ENCODE measurements around the gene TLE7.

DNA sequence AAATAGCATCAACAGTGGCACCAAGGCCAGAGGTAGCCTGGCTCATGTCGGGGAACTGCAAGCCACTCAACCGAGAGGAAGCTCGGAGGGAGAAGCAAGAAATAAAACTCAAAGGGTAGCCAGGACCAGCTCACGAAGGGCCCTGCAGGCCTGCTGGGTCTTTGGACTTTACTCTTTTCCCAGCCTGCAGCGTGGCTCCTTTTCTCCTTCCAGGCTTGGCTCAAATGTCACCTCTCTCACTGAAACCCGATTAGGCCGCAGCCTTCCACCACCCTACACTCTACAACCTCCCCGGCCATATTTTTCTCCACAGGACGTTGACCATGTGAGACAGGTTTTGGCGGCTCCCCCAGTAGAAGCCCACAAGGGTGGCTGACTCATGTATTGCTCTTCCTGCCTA, 45.3 kb downstream of the TLE7 start:
- TF ChIP-seq, protein P1, sequence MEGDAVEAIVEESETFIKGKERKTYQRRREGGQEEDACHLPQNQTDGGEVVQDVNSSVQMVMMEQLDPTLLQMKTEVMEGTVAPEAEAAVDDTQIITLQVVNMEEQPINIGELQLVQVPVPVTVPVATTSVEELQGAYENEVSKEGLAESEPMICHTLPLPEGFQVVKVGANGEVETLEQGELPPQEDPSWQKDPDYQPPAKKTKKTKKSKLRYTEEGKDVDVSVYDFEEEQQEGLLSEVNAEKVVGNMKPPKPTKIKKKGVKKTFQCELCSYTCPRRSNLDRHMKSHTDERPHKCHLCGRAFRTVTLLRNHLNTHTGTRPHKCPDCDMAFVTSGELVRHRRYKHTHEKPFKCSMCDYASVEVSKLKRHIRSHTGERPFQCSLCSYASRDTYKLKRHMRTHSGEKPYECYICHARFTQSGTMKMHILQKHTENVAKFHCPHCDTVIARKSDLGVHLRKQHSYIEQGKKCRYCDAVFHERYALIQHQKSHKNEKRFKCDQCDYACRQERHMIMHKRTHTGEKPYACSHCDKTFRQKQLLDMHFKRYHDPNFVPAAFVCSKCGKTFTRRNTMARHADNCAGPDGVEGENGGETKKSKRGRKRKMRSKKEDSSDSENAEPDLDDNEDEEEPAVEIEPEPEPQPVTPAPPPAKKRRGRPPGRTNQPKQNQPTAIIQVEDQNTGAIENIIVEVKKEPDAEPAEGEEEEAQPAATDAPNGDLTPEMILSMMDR (IDR thresholded peaks at IDR 0.05; ENCODE audit: low read length): no peak
- no peak for TF ChIP-seq EZH2 (optimal IDR thresholded peaks at IDR 0.05; ENCODE audit: low read depth, low read length)
- TF ChIP-seq EZH2phosphoT487 (IDR thresholded peaks at IDR 0.05; ENCODE audit: low read length): no peak

Measured in MM.1S (cell line).